ENCODE measurements around the gene IQCE.
"Not testable (repeated sequence)": the region's sequence is repeated elsewhere in the genome, so short reads cannot be mapped to it uniquely, and the experiment has no call there.

The IQCE gene

GRCh38 chr7:2576742-2577491, 18.1 kb downstream of the IQCE start:
- no peak for DNase-seq (ENCODE audit: low read depth)

GRCh38 chr7:2577914-2578680, 19.3 kb downstream of the IQCE start:
- DNase-seq (ENCODE audit: low read depth), result no peak

- DNase-seq (ENCODE audit: low read depth), result no peak
Observed at GRCh38 chr7:2580636-2581035, 21.9 kb downstream of the IQCE start.

GRCh38 chr7:2582006-2582735, 23.4 kb downstream of the IQCE start:
- DNase-seq (ENCODE audit: low read depth), result no peak

GRCh38 chr7:2583798-2584580, 25.2 kb downstream of the IQCE start:
- DNase-seq (ENCODE audit: low read depth), result no peak

GRCh38 chr7:2585446-2585845, 26.7 kb downstream of the IQCE start:
- DNase-seq (ENCODE audit: low read depth), result no peak

GRCh38 chr7:2586326-2587020, 27.7 kb downstream of the IQCE start:
- no peak for DNase-seq (ENCODE audit: low read depth)

GRCh38 chr7:2587134-2587533, 28.4 kb downstream of the IQCE start:
- DNase-seq (ENCODE audit: low read depth), result no peak

- no peak for DNase-seq (ENCODE audit: low read depth)
Observed at GRCh38 chr7:2587778-2588177, 29.0 kb downstream of the IQCE start.

- no peak for DNase-seq (ENCODE audit: low read depth)
Observed at GRCh38 chr7:2589341-2589740, 30.6 kb downstream of the IQCE start.

GRCh38 chr7:2589941-2590340, 31.2 kb downstream of the IQCE start:
- not testable (repeated sequence) for DNase-seq (ENCODE audit: low read depth)

GRCh38 chr7:2592375-2592865, 33.6 kb downstream of the IQCE start:
- no peak for DNase-seq (ENCODE audit: low read depth)

- DNase-seq (ENCODE audit: low read depth), result no peak
Observed at GRCh38 chr7:2593036-2593727, 34.4 kb downstream of the IQCE start.

GRCh38 chr7:2594599-2594998, 35.8 kb downstream of the IQCE start:
- DNase-seq (ENCODE audit: low read depth), result no peak

- no peak for DNase-seq (ENCODE audit: low read depth)
Observed at GRCh38 chr7:2595258-2595860, 36.6 kb downstream of the IQCE start.

- no peak for DNase-seq (ENCODE audit: low read depth)
Observed at GRCh38 chr7:2596464-2597272, 37.9 kb downstream of the IQCE start.

GRCh38 chr7:2597273-2597640, 38.5 kb downstream of the IQCE start:
- DNase-seq (ENCODE audit: low read depth), result no peak

- DNase-seq (ENCODE audit: low read depth), result no peak
Observed at GRCh38 chr7:2598154-2598823, 39.5 kb downstream of the IQCE start.

GRCh38 chr7:2601065-2601464, 42.3 kb downstream of the IQCE start:
- DNase-seq (ENCODE audit: low read depth), result no peak

Data from activated T-helper 9 cell treated with anti-CD3 and anti-CD28 coated beads, Interleukin-2, amount 50 U/mL, for 16 hours (primary cell).